Measurements from ENCODE around the gene MYH9. TPM values are rescaled to one million over a fixed set of nuclear protein-coding genes. Genes with fewer than 3 reads are reported as not detected.

The MYH9 gene
- polyA plus RNA-seq, 1 of the 3 experiments (the other 2 are of a cell fraction) = 303 TPM

DNA sequence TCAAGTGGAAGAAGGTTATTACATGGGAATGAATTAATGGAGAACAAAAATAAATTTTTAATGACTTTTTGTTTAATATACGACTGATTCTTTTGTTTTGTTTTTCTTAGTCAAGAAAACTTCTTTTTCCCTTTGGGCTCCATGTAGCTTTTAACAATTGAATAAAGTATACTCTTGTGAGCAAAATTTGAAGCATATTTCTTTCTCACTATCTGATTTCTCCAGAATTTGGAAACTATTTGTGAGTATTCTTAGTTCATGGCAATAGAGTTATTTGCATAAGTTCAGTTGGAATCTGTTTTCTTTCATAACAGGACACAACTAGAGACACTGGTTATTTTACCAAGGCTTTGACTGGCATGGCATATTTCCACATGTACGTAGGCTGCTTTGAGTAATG lies 138.6 kb downstream of the MYH9 start:
- no peaks in the 10 kb centered on the region for H3K9me3 ChIP-seq
- H3K27ac ChIP-seq (ENCODE audit: low read depth in 2 of 2, low read length in 1 of 2) = no peak overlapping the region
- H3K4me1 ChIP-seq (ENCODE audit: control insufficient read depth in 1 of 2, insufficient read depth in 2 of 2, low read depth in 1 of 2, low read length in 1 of 2) = peaks cover 0 to 11% of the 10 kb centered on the region in 2 experiments; a peak in 1 of 4 replicates
- no peaks in the 10 kb centered on the region for H3K36me3 ChIP-seq (replicated peaks in 1 of 2; ENCODE audit: control insufficient read depth in 1 of 2, insufficient read depth in 2 of 2, low read length in 1 of 2)
- no peak overlapping the region for H3K4me2 ChIP-seq
- no peaks in the 10 kb centered on the region for H3K9me2 ChIP-seq
- H3K79me2 ChIP-seq (ENCODE audit: insufficient read depth) = no peaks in the 10 kb centered on the region
- H3K9ac ChIP-seq = no peak overlapping the region
- ChIA-PET CTCF (interaction anchor here (0.6 to 2.0 kb wide), 6 partner anchors 10 to 221 kb away, joined by 3 to 6 read pairs (median 3); partner anchors contain the start of gene APOL4), POLR2A (no interaction called here)
- no peaks in the 10 kb centered on the region for H3K27me3 ChIP-seq (ENCODE audit: insufficient read depth)
- H3K4me3 ChIP-seq (ENCODE audit: low read depth in 2 of 2, low read length in 1 of 2) = no peak overlapping the region
- TF ChIP-seq NFIC (IDR thresholded peaks at IDR 0.05; ENCODE audit: borderline replicate concordance) = no peak
- TF ChIP-seq TAF1 (IDR thresholded peaks at IDR 0.05; ENCODE audit: borderline replicate concordance, low read depth, low read length) = no peak
- no peak for TF ChIP-seq GABPA (IDR thresholded peaks at IDR 0.05; ENCODE audit: low read depth)
- no peak for TF ChIP-seq RFX5 (IDR thresholded peaks at IDR 0.05; ENCODE audit: low read length)
- TF ChIP-seq TEAD4 (IDR thresholded peaks at IDR 0.05; ENCODE audit: borderline replicate concordance, insufficient read depth) = no peak
- TF ChIP-seq, protein P1, sequence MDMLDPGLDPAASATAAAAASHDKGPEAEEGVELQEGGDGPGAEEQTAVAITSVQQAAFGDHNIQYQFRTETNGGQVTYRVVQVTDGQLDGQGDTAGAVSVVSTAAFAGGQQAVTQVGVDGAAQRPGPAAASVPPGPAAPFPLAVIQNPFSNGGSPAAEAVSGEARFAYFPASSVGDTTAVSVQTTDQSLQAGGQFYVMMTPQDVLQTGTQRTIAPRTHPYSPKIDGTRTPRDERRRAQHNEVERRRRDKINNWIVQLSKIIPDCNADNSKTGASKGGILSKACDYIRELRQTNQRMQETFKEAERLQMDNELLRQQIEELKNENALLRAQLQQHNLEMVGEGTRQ (IDR thresholded peaks at IDR 0.05; ENCODE audit: borderline replicate concordance, low read depth, low read length) = no peak
- TF ChIP-seq FOSL2 (IDR thresholded peaks at IDR 0.05; ENCODE audit: borderline replicate concordance, low read depth) = no peak
- DNase-seq = no peak
- WGBS (ENCODE audit: low lambda C conversion rate) = 71% methylated on average over 2 of the region's 2 CpGs
- H3F3A ChIP-seq (replicated peaks; ENCODE audit: insufficient read depth) = no peaks in the 10 kb centered on the region
- H4K20me1 ChIP-seq (ENCODE audit: insufficient read depth) = no peaks in the 10 kb centered on the region
- no peak overlapping the region for H2AFZ ChIP-seq (ENCODE audit: low read depth)

DNA sequence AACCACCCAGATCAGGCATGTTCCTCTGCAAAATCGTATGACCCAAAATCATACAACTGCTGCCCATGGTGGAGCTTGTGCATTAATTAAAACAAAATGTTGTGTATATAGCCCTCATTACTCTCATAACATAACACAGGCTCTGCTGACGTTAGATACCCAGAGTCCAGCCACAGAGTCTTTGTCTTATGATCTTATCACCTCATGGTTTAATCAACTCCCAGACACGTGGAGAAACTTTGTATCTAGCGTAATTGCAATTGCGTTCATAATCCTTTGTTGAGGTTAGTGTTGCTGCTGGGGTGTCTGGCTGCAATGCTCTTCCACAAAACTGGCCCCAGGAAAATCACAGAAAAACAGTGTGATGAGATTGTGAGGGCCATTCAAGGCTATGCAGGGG lies 139.8 kb downstream of the MYH9 start:
- POLR2A ChIA-PET = no interaction called here
- WGBS (ENCODE audit: low lambda C conversion rate) = 73% methylated on average over 5 of the region's 5 CpGs

DNA sequence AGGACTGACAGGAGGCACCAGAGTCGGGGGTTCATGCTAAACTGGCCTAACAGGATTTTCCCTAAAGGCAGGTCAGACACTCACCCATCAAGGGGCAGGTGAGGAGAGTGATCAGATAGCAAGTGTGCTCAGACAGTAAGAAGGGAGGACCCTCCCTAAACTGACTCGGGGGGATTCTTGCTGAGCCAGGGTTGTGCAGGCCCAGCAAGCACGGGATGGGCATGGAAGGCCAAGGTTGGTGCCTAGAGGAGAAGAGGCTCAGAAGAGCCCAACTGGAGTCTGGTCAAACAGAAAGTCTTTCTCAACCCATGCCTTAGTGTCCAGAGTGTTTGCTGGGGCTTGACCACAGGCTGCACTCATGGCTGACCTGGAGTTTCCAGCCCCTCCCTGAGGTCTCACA lies 141.0 kb downstream of the MYH9 start:
- Histone ChIP-seq H3K27me3 (ENCODE audit: insufficient read depth) (no peaks in the 10 kb centered on the region), H2AFZ (ENCODE audit: low read depth) (no peak overlapping the region)
- POLR2A ChIA-PET = no interaction called here

More for the DNA sequence above, 139.8 kb downstream of the MYH9 start:
- Histone ChIP-seq H3K9me2 (no peaks in the 10 kb centered on the region), H3K9ac (no peak overlapping the region), H3K27me3 (ENCODE audit: insufficient read depth) (no peaks in the 10 kb centered on the region), H3K9me3 (no peaks in the 10 kb centered on the region), H3K4me2 (no peak overlapping the region), H3K4me1 (ENCODE audit: control insufficient read depth in 1 of 2, insufficient read depth in 2 of 2, low read depth in 1 of 2, low read length in 1 of 2) (peaks cover 0 to 3% of the 10 kb centered on the region in 2 experiments; a peak in 1 of 4 replicates), H3K27ac (ENCODE audit: low read depth in 2 of 2, low read length in 1 of 2) (no peak overlapping the region), H2AFZ (ENCODE audit: low read depth) (no peak overlapping the region), H4K20me1 (ENCODE audit: insufficient read depth) (no peaks in the 10 kb centered on the region), H3F3A (replicated peaks; ENCODE audit: insufficient read depth) (no peaks in the 10 kb centered on the region), H3K79me2 (ENCODE audit: insufficient read depth) (no peaks in the 10 kb centered on the region), H3K4me3 (ENCODE audit: low read depth in 2 of 2, low read length in 1 of 2) (no peak overlapping the region), H3K36me3 (replicated peaks in 1 of 2; ENCODE audit: control insufficient read depth in 1 of 2, insufficient read depth in 2 of 2, low read length in 1 of 2) (no peaks in the 10 kb centered on the region)
- TF ChIP-seq POLR2AphosphoS5 (IDR thresholded peaks at IDR 0.05; ENCODE audit: low read depth, low read length) (no peak), GATA2 (CRISPR knock-in tag; IDR thresholded peaks at IDR 0.05) (no peak), FOXM1 (IDR thresholded peaks at IDR 0.05; ENCODE audit: low read depth) (no peak)
- TF ChIP-seq, protein P2, sequence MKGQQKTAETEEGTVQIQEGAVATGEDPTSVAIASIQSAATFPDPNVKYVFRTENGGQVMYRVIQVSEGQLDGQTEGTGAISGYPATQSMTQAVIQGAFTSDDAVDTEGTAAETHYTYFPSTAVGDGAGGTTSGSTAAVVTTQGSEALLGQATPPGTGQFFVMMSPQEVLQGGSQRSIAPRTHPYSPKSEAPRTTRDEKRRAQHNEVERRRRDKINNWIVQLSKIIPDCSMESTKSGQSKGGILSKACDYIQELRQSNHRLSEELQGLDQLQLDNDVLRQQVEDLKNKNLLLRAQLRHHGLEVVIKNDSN (IDR thresholded peaks at IDR 0.05; ENCODE audit: borderline replicate concordance, low read depth) = no peak
- no peak for DNase-seq
- CTCF ChIA-PET = interaction anchor here (1.0 to 2.0 kb wide), 2 partner anchors 30 to 39 kb away, joined by 3 to 6 read pairs; no protein-coding TSS in a partner anchor

More for the DNA sequence above, 141.0 kb downstream of the MYH9 start:
- no peak overlapping the region for H3K9ac ChIP-seq
- H3K36me3 ChIP-seq (replicated peaks in 1 of 2; ENCODE audit: control insufficient read depth in 1 of 2, insufficient read depth in 2 of 2, low read length in 1 of 2) = no peaks in the 10 kb centered on the region
- no peaks in the 10 kb centered on the region for H4K20me1 ChIP-seq (ENCODE audit: insufficient read depth)
- no peaks in the 10 kb centered on the region; a peak in 1 of 4 replicates for H3K4me1 ChIP-seq (ENCODE audit: control insufficient read depth in 1 of 2, insufficient read depth in 2 of 2, low read depth in 1 of 2, low read length in 1 of 2)
- H3K9me3 ChIP-seq = no peaks in the 10 kb centered on the region
- WGBS (ENCODE audit: low lambda C conversion rate) = 53% methylated on average over 2 of the region's 3 CpGs
- H3F3A ChIP-seq (replicated peaks; ENCODE audit: insufficient read depth) = no peaks in the 10 kb centered on the region
- CTCF ChIA-PET = no interaction called here
- TF ChIP-seq JUND (IDR thresholded peaks at IDR 0.05) = no peak
- TF ChIP-seq, protein P3, sequence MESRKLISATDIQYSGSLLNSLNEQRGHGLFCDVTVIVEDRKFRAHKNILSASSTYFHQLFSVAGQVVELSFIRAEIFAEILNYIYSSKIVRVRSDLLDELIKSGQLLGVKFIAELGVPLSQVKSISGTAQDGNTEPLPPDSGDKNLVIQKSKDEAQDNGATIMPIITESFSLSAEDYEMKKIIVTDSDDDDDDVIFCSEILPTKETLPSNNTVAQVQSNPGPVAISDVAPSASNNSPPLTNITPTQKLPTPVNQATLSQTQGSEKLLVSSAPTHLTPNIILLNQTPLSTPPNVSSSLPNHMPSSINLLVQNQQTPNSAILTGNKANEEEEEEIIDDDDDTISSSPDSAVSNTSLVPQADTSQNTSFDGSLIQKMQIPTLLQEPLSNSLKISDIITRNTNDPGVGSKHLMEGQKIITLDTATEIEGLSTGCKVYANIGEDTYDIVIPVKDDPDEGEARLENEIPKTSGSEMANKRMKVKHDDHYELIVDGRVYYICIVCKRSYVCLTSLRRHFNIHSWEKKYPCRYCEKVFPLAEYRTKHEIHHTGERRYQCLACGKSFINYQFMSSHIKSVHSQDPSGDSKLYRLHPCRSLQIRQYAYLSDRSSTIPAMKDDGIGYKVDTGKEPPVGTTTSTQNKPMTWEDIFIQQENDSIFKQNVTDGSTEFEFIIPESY (IDR thresholded peaks at IDR 0.05; ENCODE audit: borderline replicate concordance, low read depth) = no peak
- TF ChIP-seq EP300 (IDR thresholded peaks at IDR 0.05; ENCODE audit: borderline replicate concordance in 1 of 2, low read depth in 1 of 2, low read length in 1 of 2) = no peak
- TF ChIP-seq GATA2 (CRISPR knock-in tag; IDR thresholded peaks at IDR 0.05) = no peak
- TF ChIP-seq, protein P2 (IDR thresholded peaks at IDR 0.05; ENCODE audit: borderline replicate concordance, low read depth) = no peak
- no peaks in the 10 kb centered on the region for H3K9me2 ChIP-seq
- no peaks in the 10 kb centered on the region for H3K79me2 ChIP-seq (ENCODE audit: insufficient read depth)
- no peak for DNase-seq
- H3K4me2 ChIP-seq = no peak overlapping the region
- no peak overlapping the region for H3K27ac ChIP-seq (ENCODE audit: low read depth in 2 of 2, low read length in 1 of 2)
- H3K4me3 ChIP-seq (ENCODE audit: low read depth in 2 of 2, low read length in 1 of 2) = no peak overlapping the region

All from SK-N-SH (cell line).